ENCODE results near the gene SNED1.

DNA sequence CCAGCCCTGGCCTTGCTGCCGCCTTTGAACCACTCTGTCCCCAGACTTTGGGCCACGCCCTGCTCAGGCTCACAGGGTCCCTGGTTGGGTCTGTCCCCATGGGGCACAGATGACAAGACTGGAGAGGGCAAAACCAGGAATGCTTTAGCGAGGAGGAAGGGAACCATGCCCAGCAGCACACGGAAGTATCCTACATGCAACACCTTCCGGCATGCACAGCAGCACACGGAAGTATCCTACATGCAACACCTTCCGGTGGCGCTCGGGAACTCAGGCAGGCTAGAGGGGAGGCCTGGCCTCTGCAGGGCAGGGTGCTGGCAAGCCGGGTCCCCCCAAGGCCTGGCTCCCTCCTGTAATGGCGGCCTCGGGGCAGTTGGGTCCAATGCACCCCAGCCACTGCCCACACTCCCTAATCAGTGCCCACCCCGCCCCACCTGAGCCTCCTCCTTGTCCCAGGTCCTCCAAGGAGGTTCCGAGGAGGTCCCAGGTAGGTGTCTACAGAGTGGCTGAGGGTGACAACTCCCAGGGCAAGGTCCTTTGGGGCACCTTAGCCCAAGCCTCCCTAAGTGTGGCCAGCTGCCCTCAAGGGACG is 33.6 kb upstream of the SNED1 start:
- TF ChIP-seq, protein P1, sequence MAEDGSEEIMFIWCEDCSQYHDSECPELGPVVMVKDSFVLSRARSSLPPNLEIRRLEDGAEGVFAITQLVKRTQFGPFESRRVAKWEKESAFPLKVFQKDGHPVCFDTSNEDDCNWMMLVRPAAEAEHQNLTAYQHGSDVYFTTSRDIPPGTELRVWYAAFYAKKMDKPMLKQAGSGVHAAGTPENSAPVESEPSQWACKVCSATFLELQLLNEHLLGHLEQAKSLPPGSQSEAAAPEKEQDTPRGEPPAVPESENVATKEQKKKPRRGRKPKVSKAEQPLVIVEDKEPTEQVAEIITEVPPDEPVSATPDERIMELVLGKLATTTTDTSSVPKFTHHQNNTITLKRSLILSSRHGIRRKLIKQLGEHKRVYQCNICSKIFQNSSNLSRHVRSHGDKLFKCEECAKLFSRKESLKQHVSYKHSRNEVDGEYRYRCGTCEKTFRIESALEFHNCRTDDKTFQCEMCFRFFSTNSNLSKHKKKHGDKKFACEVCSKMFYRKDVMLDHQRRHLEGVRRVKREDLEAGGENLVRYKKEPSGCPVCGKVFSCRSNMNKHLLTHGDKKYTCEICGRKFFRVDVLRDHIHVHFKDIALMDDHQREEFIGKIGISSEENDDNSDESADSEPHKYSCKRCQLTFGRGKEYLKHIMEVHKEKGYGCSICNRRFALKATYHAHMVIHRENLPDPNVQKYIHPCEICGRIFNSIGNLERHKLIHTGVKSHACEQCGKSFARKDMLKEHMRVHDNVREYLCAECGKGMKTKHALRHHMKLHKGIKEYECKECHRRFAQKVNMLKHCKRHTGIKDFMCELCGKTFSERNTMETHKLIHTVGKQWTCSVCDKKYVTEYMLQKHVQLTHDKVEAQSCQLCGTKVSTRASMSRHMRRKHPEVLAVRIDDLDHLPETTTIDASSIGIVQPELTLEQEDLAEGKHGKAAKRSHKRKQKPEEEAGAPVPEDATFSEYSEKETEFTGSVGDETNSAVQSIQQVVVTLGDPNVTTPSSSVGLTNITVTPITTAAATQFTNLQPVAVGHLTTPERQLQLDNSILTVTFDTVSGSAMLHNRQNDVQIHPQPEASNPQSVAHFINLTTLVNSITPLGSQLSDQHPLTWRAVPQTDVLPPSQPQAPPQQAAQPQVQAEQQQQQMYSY (CRISPR knock-in tag; IDR thresholded peaks at IDR 0.05), result no peak
- TF ChIP-seq, protein P2, sequence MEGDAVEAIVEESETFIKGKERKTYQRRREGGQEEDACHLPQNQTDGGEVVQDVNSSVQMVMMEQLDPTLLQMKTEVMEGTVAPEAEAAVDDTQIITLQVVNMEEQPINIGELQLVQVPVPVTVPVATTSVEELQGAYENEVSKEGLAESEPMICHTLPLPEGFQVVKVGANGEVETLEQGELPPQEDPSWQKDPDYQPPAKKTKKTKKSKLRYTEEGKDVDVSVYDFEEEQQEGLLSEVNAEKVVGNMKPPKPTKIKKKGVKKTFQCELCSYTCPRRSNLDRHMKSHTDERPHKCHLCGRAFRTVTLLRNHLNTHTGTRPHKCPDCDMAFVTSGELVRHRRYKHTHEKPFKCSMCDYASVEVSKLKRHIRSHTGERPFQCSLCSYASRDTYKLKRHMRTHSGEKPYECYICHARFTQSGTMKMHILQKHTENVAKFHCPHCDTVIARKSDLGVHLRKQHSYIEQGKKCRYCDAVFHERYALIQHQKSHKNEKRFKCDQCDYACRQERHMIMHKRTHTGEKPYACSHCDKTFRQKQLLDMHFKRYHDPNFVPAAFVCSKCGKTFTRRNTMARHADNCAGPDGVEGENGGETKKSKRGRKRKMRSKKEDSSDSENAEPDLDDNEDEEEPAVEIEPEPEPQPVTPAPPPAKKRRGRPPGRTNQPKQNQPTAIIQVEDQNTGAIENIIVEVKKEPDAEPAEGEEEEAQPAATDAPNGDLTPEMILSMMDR (IDR thresholded peaks at IDR 0.05), result no peak
- no peak for TF ChIP-seq ZNF121 (CRISPR knock-in tag; IDR thresholded peaks at IDR 0.05)
- TF ChIP-seq KAT7 (CRISPR knock-in tag; IDR thresholded peaks at IDR 0.05; ENCODE audit: borderline replicate concordance), result no peak
- no peak for TF ChIP-seq SP1 (CRISPR knock-in tag; conservative IDR thresholded peaks at IDR 0.05)
